Mesendoderm (in vitro differentiated cells): ENCODE measurements around the gene FRMD4A.
A peak's percentile ranks its signal among the peaks of the same experiment; 100 is the strongest.
"Not testable (repeated sequence)": the region's sequence is repeated elsewhere in the genome, so short reads cannot be mapped to it uniquely, and the experiment has no call there.

ENCODE experiments used
- DNase-seq: peaks from one replicate; pipeline ENCODE4 v3.0.0; 2013
- H2AK5ac ChIP-seq: 2 replicates; pipeline ENCODE4 v1.6.1; 2013; ENCODE audit warnings: low read length, inconsistent platforms
- H2BK120ac ChIP-seq: 2 replicates; pipeline ENCODE4 v1.6.1; 2013; ENCODE audit warnings: low read depth, mild to moderate bottlenecking, low read length, moderate library complexity, mixed read lengths
- H2BK15ac ChIP-seq: replicated peaks from 2 replicates; pipeline ENCODE4 v1.6.1; 2013; ENCODE audit warnings: low read depth, mild to moderate bottlenecking, moderate library complexity
- H2BK5ac ChIP-seq: 2 replicates; pipeline ENCODE4 v1.6.1; 2013; ENCODE audit warnings: low read length, inconsistent platforms
- H3K18ac ChIP-seq: 2 replicates; pipeline ENCODE4 v1.6.1; 2013; ENCODE audit warnings: mild to moderate bottlenecking, low read length, mixed read lengths
- H3K23ac ChIP-seq: one replicate; pipeline ENCODE4 v1.6.1; 2013; ENCODE audit warnings: low read length
- H3K27ac ChIP-seq: 2 replicates; pipeline ENCODE4 v1.5.1; 2013; ENCODE audit warnings: low read depth, mild to moderate bottlenecking, inconsistent platforms, low read length, moderate library complexity
- H3K27me3 ChIP-seq: 2 replicates; pipeline ENCODE4 v1.6.1; 2013; ENCODE audit warnings: low read length, control low read depth, mild to moderate bottlenecking, inconsistent platforms; ENCODE audit not compliant: insufficient read depth, poor library complexity
- H3K36me3 ChIP-seq: 2 replicates; pipeline ENCODE4 v1.6.1; 2013; ENCODE audit warnings: low read length, inconsistent platforms; ENCODE audit not compliant: control insufficient read depth, insufficient read depth
- H3K4ac ChIP-seq: one replicate; pipeline ENCODE4 v1.6.1; 2013; ENCODE audit warnings: low read depth, mild to moderate bottlenecking, low read length, moderate library complexity
- H3K4me1 ChIP-seq: 2 replicates; pipeline ENCODE4 v1.6.1; 2013; ENCODE audit warnings: low read depth, low read length, inconsistent platforms; ENCODE audit not compliant: control insufficient read depth
- H3K4me2 ChIP-seq: 2 replicates; pipeline ENCODE4 v1.6.1; 2013; ENCODE audit warnings: low read length
- H3K4me3 ChIP-seq: 2 replicates; pipeline ENCODE4 v1.5.1; 2013; ENCODE audit warnings: mild to moderate bottlenecking, low read length
- H3K56ac ChIP-seq: one replicate; pipeline ENCODE4 v1.6.1; 2013; ENCODE audit warnings: low read length
- H3K79me1 ChIP-seq: 2 replicates; pipeline ENCODE4 v1.6.1; 2013; ENCODE audit warnings: low read length, inconsistent platforms
- H3K79me2 ChIP-seq: 2 replicates; pipeline ENCODE4 v1.6.1; 2013; ENCODE audit warnings: mild to moderate bottlenecking, low read length; ENCODE audit not compliant: control insufficient read depth, insufficient read depth
- H3K9ac ChIP-seq: 2 replicates; pipeline ENCODE4 v1.6.1; 2013; ENCODE audit warnings: low read length, inconsistent platforms
- H4K5ac ChIP-seq: one replicate; pipeline ENCODE4 v1.6.1; 2013; ENCODE audit warnings: low read length
- H4K8ac ChIP-seq: one replicate; pipeline ENCODE4 v1.6.1; 2013; ENCODE audit warnings: low read depth, mild to moderate bottlenecking, control low read depth, low read length, moderate library complexity
- WGBS: extraction: QIAGEN DNeasy Blood & Tissue Kit; methylation state at CpG from one replicate; pipeline ENCODE4 v1.1.7; 2013; ENCODE audit warnings: low lambda C conversion rate, missing lambda C conversion rate; ENCODE audit not compliant: insufficient coverage; ENCODE audit errors: extremely low coverage; 5-methylcytosine and 5-hydroxymethylcytosine counted together

The FRMD4A gene

GRCh38 chr10:14047431-14047830, 283.3 kb downstream of the FRMD4A start:
- no peak overlapping the region for H3K4me3 ChIP-seq
- H3K4me2 ChIP-seq, result no peak overlapping the region
- no peak overlapping the region for H2BK15ac ChIP-seq
- no peak overlapping the region for H3K4ac ChIP-seq
- H3K27me3 ChIP-seq, result no peaks in the 10 kb centered on the region
- no peak overlapping the region for H3K56ac ChIP-seq
- no peak overlapping the region for H3K9ac ChIP-seq
- H2BK120ac ChIP-seq, result no peak overlapping the region
- no CpG with 5 or more reads among the region's 2 CpGs for WGBS
- no peak overlapping the region for H3K27ac ChIP-seq
- no peaks in the 10 kb centered on the region for H3K36me3 ChIP-seq
- no peaks in the 10 kb centered on the region for H3K79me2 ChIP-seq
- H4K8ac ChIP-seq, result no peak overlapping the region
- H4K5ac ChIP-seq, result no peak overlapping the region
- H3K4me1 ChIP-seq, result no peaks in the 10 kb centered on the region
- no peak overlapping the region for H2AK5ac ChIP-seq
- no peak for DNase-seq
- H2BK5ac ChIP-seq, result no peak overlapping the region
- H3K79me1 ChIP-seq, result no peaks in the 10 kb centered on the region
- no peak overlapping the region for H3K23ac ChIP-seq
- no peak overlapping the region for H3K18ac ChIP-seq

- not testable (repeated sequence) for H3K23ac ChIP-seq, H3K4ac ChIP-seq, H2BK5ac ChIP-seq, H4K8ac ChIP-seq, H3K18ac ChIP-seq, H2AK5ac ChIP-seq, H4K5ac ChIP-seq, H2BK15ac ChIP-seq, H3K4me1 ChIP-seq, H3K4me2 ChIP-seq, H3K9ac ChIP-seq, H3K79me1 ChIP-seq, H3K27me3 ChIP-seq, H2BK120ac ChIP-seq, H3K4me3 ChIP-seq, H3K36me3 ChIP-seq, H3K27ac ChIP-seq, H3K79me2 ChIP-seq, H3K56ac ChIP-seq, DNase-seq
- WGBS, result no CpG with 5 or more reads among the region's 7 CpGs
Measured at GRCh38 chr10:14042051-14042450, 288.7 kb downstream of the FRMD4A start.

GRCh38 chr10:14040787-14041631, 289.7 kb downstream of the FRMD4A start:
- Histone ChIP-seq H3K4me3 (no peak overlapping the region), H3K56ac (no peak overlapping the region), H3K4me1 (no peaks in the 10 kb centered on the region), H2BK15ac (no peak overlapping the region), H3K79me2 (no peaks in the 10 kb centered on the region), H3K9ac (no peak overlapping the region), H2BK120ac (peak overlapping the region; percentile 85), H3K27me3 (no peaks in the 10 kb centered on the region), H3K4me2 (no peak overlapping the region), H2BK5ac (no peak overlapping the region), H3K36me3 (no peaks in the 10 kb centered on the region), H3K79me1 (no peaks in the 10 kb centered on the region), H3K27ac (no peak overlapping the region), H3K18ac (peak overlapping the region; percentile 54), H4K8ac (no peak overlapping the region), H3K23ac (no peak overlapping the region), H2AK5ac (no peak overlapping the region), H3K4ac (peak overlapping the region; percentile 27), H4K5ac (no peak overlapping the region)
- no peak for DNase-seq
- WGBS, result no CpG with 5 or more reads among the region's 9 CpGs

GRCh38 chr10:14039968-14040668, 290.6 kb downstream of the FRMD4A start:
- Histone ChIP-seq H4K8ac (no peak overlapping the region), H3K56ac (no peak overlapping the region), H4K5ac (no peak overlapping the region), H3K4me1 (no peaks in the 10 kb centered on the region), H2BK120ac (no peak overlapping the region), H3K79me1 (no peaks in the 10 kb centered on the region), H2BK5ac (no peak overlapping the region), H3K79me2 (no peaks in the 10 kb centered on the region), H3K23ac (no peak overlapping the region), H3K4ac (no peak overlapping the region), H3K9ac (no peak overlapping the region), H2AK5ac (no peak overlapping the region), H3K4me2 (no peak overlapping the region), H3K27me3 (no peaks in the 10 kb centered on the region), H3K36me3 (no peaks in the 10 kb centered on the region), H2BK15ac (no peak overlapping the region), H3K27ac (no peak overlapping the region), H3K4me3 (no peak overlapping the region), H3K18ac (no peak overlapping the region)
- WGBS, result no CpG with 5 or more reads among the region's 4 CpGs
- peak; percentile 57 for DNase-seq

- Histone ChIP-seq H3K4me2 (no peak overlapping the region), H3K4me1 (no peaks in the 10 kb centered on the region), H2BK15ac (no peak overlapping the region), H2AK5ac (no peak overlapping the region), H3K36me3 (no peaks in the 10 kb centered on the region), H2BK120ac (no peak overlapping the region), H2BK5ac (no peak overlapping the region), H4K5ac (no peak overlapping the region), H3K4me3 (no peak overlapping the region), H3K23ac (no peak overlapping the region), H4K8ac (no peak overlapping the region), H3K79me1 (no peaks in the 10 kb centered on the region), H3K9ac (no peak overlapping the region), H3K27ac (no peak overlapping the region), H3K27me3 (no peaks in the 10 kb centered on the region), H3K56ac (no peak overlapping the region), H3K4ac (no peak overlapping the region), H3K79me2 (no peaks in the 10 kb centered on the region), H3K18ac (no peak overlapping the region)
- no CpG with 5 or more reads among the region's 7 CpGs for WGBS
- no peak for DNase-seq
Measured at GRCh38 chr10:14036233-14036632, 294.5 kb downstream of the FRMD4A start.
